Measurements from ENCODE around the gene NOXO1.

GRCh38 chr16:1972490-1972877 is 8.8 kb downstream of the NOXO1 start:
- TF ChIP-seq CTCF (IDR thresholded peaks at IDR 0.05) (no peak), POLR2A (IDR thresholded peaks at IDR 0.05) (no peak)

All from adrenal gland (tissue), 5 donors.